GM10847 (cell line): ENCODE data around the gene CATSPERZ.

Experiments used
- POLR2A ChIP-seq: IDR thresholded peaks from 2 replicates; pipeline ENCODE4 v1.6.1; 2011; ENCODE audit not compliant: insufficient read length; ENCODE audit errors: extremely low read depth

Gene CATSPERZ

DNA sequence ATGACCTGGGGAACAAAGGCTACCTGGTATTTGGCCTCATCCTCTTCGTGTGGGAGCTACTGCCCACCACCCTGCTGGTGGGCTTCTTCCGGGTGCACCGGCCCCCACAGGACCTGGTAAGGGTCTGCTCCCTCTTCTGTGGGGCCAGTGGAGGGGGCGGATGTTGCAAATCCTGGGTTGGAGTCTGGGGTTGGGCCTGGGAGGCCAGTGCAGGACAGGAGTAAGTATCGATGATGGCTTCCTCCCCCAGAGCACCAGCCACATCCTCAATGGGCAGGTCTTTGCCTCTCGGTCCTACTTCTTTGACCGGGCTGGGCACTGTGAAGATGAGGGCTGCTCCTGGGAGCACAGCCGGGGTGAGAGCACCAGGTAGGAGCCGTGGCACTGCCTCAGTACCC lies 11.8 kb upstream of the CATSPERZ start:
- TF ChIP-seq POLR2A, result no peak

DNA sequence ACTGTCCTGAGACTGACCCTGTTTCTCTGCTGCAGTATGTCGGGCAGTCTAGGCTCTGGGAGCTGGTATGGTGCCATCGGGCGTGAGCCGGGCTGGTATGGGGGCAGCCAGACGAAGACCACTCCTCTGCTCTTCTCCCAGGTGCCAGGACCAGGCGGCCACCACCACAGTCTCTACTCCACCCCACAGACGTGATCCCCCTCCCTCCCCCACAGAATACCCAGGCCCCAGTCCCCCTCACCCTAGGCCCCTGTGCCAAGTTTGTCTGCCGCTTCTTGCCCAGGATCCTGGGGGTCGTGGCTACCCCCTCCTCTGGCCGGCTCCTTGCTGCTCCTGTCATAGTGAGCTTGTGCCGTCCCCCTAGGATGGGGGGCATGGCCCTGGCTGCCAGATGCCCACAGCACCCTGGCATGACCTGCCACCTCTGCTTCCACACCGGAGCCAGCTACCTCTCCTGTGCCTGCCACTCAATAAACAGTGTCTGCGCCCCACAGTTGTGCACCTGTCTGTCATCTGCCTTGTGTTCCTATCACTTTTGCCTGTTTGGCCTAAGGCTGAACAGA lies 11.1 kb upstream of the CATSPERZ start:
- TF ChIP-seq POLR2A, result no peak

DNA sequence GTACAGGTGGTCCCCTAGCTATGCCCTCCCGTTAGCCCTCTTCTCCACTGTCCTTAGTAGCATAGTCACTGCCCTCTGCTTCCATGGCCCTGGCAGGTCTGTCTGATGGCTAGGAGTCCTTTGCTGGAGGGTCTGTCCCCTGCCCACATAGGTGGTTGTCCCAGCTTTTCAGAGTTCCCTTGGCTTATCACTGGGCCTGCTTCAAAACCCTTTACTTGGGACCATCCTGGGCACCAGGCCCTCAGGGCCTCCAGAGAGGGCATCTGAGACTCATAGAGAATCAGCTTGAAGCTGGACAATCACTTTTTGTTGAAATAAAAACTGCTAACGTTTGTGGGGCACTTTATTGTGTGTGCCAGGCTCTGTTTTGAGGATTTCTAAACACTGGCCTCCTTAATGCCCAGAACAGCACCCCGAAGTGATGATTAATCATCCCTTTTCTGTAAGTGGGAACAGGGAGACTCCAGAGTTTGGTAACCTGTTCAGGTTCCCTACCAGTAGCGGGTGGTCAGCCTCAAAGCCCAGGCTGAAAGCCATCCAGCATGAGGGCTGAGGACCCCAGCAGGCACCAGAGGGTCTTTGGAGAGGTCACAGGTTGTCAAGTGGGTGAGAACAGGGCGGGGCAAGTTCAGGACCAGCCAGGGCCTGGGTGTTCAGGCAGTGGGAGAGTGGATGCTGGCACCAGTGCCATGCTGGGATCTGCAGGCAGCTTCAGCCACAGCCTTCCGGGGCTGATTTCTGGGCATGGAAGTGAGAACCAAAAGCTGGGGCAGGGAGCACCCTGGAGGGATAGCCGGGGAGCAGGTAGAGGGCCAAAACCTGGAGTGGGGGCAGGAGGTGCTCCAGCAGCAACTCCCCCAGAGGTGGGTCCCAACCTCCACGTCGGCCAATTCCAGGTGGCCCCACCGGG lies 9.6 kb upstream of the CATSPERZ start:
- no peak for TF ChIP-seq POLR2A

DNA sequence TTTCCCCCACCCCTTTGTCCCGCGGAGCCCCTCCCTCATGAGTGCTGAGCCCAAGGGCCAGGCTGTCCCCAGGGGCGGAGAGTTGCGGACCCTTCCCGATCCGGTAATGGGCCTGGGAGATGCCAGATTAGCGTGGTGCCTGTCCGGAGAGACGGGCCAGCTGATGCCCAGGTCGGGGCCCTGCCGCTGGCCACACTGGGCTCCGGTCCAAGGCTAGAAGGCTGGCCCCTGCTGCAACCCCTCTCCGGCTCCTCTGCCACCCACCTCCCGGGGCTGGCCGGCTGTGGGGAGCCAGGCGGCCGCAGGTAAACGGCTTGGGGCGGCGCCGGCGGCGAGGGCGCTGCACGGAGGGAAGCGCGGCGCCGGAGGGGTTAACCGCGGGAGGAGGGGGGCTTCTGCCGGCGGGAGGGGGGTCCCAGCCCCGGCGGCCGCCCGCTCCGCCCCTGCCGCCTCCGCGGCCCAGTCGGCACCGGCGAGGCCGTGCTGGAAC lies 8.9 kb upstream of the CATSPERZ start, which contains the start of gene KCNK4:
KCNK4 (plus strand) TSS at position 41 of the 490 bp plus-strand sequence. CDS start 1,717 bp downstream, outside the sequence.
- no peak for TF ChIP-seq POLR2A

DNA sequence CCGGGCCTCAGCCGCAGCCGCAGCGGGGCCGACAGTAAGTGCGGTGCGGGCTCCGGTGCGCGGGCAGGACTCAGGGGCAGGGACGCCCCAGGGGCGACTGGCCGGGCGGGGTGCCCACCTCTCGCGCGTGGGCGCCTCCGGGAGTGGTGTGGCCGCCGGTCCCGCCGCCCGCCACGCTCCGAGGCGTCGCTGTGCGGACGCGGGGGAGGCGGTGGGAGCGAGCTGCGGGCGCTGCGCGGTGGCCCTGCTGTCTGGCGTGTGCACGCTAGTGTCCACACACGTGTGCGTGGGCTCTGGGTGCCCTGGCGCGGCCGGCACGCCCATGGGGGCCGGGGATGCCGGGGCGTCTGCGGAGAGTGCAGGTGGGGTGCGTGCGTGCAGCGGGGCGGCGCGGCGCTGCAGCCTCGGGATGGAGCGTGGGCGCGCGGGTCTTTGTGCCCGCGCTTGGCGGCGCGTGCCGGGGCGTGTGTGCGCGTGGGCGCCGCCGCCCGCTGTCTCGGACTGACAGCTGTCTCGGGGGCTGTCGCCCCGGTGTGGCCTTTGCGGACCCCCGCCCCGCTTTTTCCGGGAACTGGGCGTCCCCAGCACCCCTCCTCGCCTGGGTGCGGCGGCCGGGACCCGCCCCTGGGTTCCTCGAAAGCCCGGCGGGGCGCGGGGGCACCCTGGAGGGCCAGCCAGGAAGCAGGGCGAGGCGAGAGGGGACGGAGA lies 8.3 kb upstream of the CATSPERZ start:
- TF ChIP-seq POLR2A, result no peak

DNA sequence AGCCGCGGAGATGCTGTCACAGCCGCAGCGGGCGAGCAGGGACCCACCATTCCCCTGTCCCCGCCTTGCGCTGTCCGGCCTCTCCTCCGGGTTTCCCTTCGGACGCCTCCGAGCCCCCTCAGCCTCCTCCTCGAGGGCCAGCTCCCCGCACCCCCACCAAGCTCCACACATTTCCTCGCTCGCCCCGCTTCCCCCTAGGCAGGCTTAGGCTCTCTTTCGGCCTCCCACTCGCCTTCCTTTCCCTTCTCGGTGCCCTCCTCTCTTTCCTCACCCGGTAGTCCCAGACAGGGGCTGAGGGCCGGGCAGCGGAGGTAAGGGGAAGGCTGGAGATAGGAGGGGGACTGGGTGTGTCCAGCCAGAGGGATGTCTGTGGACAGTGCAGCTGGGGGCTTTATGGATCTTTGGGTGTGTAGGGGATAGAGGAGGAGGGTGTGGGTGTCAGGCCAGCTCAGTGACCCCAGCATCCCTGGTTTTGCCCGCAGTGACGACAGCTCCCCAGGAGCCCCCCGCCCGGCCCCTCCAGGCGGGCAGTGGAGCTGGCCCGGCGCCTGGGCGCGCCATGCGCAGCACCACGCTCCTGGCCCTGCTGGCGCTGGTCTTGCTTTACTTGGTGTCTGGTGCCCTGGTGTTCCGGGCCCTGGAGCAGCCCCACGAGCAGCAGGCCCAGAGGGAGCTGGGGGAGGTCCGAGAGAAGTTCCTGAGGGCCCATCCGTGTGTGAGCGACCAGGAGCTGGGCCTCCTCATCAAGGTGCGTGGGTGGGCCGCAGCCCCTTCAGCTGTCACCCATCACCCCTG lies 7.5 kb upstream of the CATSPERZ start:
- TF ChIP-seq POLR2A, result no peak

DNA sequence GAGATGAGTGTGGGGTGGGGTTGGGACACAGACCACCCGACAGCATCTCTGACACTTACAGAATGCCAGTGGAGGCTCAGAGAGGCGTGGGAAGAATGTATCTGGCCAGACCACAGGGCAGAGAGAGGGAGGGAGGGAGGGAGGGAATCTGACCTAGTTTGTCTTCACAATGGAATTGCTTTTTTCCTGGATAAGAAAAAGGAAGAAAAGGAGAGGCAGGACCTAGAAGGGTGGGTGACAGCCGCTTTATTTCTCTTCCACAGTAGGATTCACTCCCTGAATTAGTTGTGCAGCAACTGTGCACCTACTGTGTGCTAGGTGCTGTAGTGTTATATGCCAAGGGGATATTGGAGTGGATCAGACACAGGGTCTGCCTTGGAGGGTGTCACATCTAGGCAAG lies 5.4 kb upstream of the CATSPERZ start:
- TF ChIP-seq POLR2A, result no peak

DNA sequence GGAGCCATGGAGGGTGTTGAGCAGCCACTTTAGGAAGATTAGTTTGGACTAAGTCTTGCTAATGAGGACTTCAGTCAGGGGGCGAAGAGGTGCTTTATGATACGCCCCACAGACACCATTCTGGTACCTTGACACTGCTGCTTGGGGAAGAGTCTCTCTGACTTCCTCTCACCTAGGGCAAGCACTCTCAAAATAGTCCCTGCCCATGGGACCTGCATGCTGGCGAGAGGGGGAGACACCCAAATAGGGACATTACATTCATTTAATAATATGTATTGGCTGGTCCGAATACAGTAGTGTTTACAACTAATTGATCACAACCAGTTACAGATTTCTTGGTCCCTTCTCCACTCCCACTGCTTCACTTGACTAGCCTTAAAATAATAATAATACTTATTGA lies 4.4 kb upstream of the CATSPERZ start:
- no peak for TF ChIP-seq POLR2A

DNA sequence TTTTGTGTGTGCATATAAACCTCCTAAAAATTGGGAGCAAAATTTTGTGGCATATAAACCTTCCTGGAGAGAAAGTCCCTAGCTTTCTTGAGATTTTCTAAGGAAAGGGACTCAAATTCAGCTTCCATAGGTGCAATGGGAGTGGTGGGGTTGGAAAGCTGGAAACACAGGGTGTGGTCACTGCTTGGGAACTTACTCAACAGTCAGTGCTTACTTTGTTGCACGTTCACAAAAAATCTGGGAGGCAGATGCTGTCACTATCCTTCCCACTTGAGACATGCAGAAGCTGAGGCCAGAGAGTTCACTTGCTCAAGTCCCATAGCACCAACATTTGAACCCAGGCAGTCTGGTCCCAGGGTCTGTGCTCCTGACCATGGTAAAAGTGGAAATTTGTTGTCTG lies 3.9 kb upstream of the CATSPERZ start:
- no peak for TF ChIP-seq POLR2A

DNA sequence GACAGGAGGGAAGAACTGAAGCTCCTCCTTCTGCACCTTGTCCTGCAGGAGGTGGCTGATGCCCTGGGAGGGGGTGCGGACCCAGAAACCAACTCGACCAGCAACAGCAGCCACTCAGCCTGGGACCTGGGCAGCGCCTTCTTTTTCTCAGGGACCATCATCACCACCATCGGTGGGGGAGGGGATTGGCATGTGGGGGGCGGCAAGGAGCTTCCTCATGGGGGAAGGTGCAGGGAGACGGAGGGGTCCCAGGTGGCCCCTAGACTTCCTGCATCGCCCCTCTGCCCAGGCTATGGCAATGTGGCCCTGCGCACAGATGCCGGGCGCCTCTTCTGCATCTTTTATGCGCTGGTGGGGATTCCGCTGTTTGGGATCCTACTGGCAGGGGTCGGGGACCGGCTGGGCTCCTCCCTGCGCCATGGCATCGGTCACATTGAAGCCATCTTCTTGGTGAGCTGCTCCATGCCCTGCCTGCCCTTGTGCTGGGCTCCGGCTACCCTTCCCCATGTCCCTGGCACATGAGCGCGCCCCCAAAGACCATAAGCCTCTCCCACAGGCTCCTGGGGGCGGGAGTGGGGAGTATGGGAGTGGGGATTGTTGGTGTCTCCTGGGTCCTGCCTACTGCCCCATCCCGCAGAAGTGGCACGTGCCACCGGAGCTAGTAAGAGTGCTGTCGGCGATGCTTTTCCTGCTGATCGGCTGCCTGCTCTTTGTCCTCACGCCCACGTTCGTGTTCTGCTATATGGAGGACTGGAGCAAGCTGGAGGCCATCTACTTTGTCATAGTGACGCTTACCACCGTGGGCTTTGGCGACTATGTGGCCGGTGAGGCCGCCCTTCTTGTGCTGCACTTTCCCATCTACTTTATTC lies 3.1 kb upstream of the CATSPERZ start:
- TF ChIP-seq POLR2A, result no peak

DNA sequence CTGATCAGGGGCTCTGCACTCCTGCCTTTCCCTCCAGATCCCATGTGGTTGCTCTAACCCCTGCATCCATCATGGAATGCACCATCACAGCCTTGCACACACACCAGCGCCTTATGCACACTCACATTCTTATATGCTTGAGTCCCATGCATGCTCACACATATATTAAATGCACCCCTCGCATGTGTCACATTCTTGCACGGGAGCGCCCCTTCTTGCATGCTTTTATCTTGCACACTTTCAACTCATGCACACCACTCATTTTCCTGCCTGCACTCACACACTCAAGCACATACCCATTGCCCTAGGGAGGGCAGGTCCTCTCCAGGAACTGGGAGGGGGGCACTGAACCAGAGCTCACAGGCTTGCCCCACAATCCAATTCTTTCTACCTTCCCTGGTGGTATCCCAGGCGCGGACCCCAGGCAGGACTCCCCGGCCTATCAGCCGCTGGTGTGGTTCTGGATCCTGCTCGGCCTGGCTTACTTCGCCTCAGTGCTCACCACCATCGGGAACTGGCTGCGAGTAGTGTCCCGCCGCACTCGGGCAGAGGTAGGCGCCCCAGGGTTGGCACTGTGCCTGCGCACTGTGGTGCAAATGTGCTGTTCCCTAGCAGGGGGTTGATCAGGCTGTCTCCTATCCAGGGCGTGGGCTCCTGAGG lies 2.3 kb upstream of the CATSPERZ start:
- TF ChIP-seq POLR2A, result no peak

DNA sequence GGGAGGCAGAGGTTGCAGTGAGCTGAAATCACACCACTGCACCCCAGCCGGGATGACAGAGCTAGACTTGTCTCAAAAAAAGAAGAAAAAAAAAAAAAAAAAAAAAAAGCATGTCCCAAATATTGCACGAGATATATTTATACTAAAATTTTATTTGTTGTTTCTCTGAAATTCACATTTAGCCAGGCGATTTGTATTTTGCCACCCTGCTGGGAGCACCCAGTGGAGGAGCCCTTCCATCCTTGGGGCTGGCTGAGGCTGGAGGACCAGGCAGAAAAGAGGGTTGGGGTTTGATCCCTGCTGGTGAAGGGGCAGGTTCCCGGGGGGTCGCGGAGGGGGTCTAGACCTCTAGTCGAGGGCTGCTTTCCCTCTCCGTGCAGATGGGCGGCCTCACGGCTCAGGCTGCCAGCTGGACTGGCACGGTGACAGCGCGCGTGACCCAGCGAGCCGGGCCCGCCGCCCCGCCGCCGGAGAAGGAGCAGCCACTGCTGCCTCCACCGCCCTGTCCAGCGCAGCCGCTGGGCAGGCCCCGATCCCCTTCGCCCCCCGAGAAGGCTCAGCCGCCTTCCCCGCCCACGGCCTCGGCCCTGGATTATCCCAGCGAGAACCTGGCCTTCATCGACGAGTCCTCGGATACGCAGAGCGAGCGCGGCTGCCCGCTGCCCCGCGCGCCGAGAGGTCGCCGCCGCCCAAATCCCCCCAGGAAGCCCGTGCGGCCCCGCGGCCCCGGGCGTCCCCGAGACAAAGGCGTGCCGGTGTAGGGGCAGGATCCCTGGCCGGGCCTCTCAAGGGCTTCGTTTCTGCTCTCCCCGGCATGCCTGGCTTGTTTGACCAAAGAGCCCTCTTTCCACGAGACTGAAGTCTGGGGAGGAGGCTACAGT lies 952 bp upstream of the CATSPERZ start:
- TF ChIP-seq POLR2A, result no peak

DNA sequence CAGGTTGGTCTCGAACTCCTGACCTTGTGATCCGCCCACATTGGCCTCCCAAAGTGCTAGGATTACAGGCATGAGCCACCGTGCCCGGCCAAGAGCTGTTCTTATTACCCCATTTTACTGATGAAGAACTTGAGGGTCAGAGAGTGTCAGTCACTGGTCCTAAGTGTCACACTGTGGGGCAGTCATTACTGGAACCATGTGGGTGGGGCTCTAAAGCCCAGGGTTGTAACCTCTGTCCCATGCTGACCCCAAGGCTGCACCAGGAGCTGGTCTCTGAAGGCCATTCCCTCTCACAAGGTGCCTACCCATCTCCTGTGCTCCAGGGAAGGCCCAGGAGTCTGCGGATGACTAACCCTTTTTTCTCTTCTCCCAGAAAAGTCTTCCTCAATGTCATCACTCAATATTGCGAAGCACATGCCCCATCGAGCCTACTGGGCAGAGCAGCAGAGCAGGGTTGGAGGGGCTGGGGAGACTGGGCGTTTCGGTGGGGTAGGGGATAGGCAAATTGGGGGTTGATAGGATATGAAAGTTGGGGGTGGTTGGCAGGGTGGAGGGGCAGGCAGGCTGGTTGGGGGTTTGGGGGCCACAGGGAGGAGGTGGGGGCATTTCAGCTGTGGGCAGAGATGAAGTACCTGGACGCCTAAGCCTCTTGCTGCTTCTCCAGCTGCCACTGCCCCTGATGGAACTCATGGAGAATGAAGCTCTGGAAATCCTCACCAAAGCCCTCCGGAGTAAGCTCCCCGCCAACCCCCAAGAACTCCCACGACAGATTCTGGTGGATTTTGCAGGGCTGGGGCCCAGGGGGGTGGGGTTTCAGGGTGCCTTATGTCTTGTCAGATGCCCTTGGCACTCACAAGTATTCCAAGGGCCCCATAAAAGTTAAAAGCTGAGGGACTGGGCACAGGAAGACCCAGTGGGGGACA lies 3.2 kb downstream of the CATSPERZ start:
- TF ChIP-seq POLR2A, result no peak
